ENCODE measurements around the gene TSPAN16.

DNA sequence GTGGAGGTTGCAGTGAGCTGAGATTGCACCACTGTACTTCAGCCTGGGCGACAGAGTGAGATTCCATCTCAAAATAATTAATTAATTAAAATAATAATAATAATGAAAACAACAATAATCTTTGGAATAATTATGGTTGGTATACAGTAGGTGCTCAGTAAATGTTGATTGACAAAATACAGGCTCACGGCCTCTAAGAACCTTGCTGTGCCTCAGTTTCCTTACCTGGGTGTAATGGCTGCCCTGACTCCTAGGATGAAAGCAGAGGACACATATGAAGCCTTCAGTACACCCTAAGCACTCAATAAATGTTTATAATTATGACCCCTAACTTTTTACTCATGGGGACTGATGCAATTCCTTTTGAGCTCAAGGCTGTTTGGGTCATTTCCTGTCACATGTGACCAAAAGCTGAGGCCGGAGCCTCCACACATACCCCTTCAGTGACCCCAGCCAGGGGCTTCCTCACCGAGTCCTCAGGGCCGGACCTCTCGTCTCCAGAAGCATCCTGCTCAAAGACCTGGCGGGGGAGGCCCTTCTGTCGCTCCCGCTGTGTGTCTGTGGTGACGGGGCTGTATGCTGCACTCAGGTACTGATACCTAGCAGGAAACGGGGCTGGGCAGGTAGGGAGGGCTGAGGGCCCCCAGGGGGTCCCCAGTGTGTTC lies 44.2 kb upstream of the TSPAN16 start:
- no peak for TF ChIP-seq CTCF (IDR thresholded peaks at IDR 0.05)
- no peak for TF ChIP-seq POLR2A (IDR thresholded peaks at IDR 0.05)

Measured in breast epithelium (tissue), 3 donors.